K562 (cell line): ENCODE results near the gene C16orf95.

ENCODE experiments used
- TAF1 ChIP-seq: IDR thresholded peaks from 2 replicates; pipeline ENCODE4 v1.6.1; 2011; ENCODE audit warnings: mild to moderate bottlenecking, low read length, moderate library complexity; ENCODE audit not compliant: insufficient read depth, control insufficient read depth, severe bottlenecking; ENCODE audit errors: extremely low read depth
- ZKSCAN1 ChIP-seq: fragments of 150-350 bp; IDR thresholded peaks from 2 replicates; pipeline ENCODE4 v1.6.1; 2016; ENCODE audit warnings: low read depth, low read length

GRCh38 chr16:87366288-87366687 is 49.1 kb upstream of the C16orf95 start:
- TF ChIP-seq ZKSCAN1 (no peak), TAF1 (no peak)
